ENCODE results near the gene TSPAN17. TPM values are rescaled to one million over a fixed set of nuclear protein-coding genes. Genes with fewer than 3 reads are reported as not detected.

TSPAN17 gene
- polyA plus RNA-seq, 1 experiment = 65.8 TPM

DNA sequence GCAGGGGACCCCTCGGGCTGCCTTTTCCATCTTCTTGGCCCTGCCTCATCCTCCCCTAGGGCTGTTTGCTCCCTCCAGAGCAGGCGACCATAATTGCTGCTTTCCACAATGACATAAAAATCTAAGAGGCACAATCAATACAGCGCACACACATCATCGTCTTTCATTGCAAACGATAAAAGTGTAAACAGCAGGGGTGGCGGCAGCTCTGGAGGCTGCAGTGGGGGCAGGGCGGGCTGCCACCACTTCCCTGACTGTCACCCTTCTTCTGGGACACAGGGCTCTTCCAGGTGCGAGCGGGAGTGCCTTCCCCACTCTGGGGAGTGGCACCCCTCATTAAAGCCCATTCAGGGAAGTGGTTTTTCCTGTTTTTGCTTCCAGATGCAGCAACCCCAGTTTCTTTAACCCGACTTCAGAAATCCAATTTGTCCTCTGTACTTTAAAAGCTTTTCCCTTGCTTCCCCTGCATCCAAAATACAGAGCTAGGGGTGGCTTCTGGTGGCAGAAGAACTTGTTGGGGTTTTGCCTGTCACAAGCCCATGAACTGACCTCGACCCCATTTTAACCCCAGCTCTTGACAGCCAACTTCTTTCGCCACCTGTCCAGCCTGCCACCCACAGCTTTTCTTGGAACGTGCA lies 45.7 kb downstream of the TSPAN17 start:
- Histone ChIP-seq H3K36me3 (ENCODE audit: control insufficient read depth, insufficient read depth, low read length) (no peaks in the 10 kb centered on the region), H3K4me3 (ENCODE audit: low read depth, low read length) (no peak overlapping the region), H3K27me3 (ENCODE audit: control insufficient read depth, insufficient read depth, low read length) (peaks cover 45% of the 10 kb centered on the region)
- POLR2A ChIA-PET = interaction anchor here (0.6 kb wide), 1 partner anchor 90 kb away, joined by 5 read pairs; no protein-coding TSS in a partner anchor
- CTCF ChIA-PET = interaction anchor here (1.0 to 1.1 kb wide), 2 partner anchors 9 to 379 kb away, joined by 3 read pairs; no protein-coding TSS in a partner anchor
- TF ChIP-seq, protein P1, sequence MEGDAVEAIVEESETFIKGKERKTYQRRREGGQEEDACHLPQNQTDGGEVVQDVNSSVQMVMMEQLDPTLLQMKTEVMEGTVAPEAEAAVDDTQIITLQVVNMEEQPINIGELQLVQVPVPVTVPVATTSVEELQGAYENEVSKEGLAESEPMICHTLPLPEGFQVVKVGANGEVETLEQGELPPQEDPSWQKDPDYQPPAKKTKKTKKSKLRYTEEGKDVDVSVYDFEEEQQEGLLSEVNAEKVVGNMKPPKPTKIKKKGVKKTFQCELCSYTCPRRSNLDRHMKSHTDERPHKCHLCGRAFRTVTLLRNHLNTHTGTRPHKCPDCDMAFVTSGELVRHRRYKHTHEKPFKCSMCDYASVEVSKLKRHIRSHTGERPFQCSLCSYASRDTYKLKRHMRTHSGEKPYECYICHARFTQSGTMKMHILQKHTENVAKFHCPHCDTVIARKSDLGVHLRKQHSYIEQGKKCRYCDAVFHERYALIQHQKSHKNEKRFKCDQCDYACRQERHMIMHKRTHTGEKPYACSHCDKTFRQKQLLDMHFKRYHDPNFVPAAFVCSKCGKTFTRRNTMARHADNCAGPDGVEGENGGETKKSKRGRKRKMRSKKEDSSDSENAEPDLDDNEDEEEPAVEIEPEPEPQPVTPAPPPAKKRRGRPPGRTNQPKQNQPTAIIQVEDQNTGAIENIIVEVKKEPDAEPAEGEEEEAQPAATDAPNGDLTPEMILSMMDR (IDR thresholded peaks at IDR 0.05; ENCODE audit: insufficient read depth, low read depth, low read length) = no peak
- no peak for DNase-seq (ENCODE audit: low read depth)

DNA sequence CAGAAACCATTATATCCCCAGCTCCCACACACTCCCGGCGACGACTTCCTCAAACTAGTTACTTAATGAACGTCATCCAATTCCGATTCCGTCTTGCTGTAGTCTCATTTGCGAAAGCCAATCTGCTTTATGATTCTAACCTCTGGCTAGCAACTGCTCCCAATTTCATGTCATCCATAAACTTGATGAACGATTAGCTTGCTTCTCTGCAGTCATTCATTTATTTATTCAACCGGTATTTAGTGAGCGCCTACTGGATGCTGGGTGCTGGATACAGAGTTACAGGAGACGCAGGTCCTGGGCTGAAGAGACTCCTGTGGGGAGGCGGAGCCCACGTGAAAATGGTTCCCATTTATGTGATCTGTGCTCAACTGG lies 46.2 kb downstream of the TSPAN17 start:
- POLR2A ChIA-PET = interaction anchor here (0.6 kb wide), 1 partner anchor 90 kb away, joined by 5 read pairs; no protein-coding TSS in a partner anchor
- CTCF ChIA-PET = interaction anchor here (1.0 to 1.1 kb wide), 3 partner anchors 10 to 379 kb away, joined by 3 to 4 read pairs (median 3); no protein-coding TSS in a partner anchor
- no peak overlapping the region for H3K4me3 ChIP-seq (ENCODE audit: low read depth, low read length)
- peaks cover 45% of the 10 kb centered on the region for H3K27me3 ChIP-seq (ENCODE audit: control insufficient read depth, insufficient read depth, low read length)
- no peaks in the 10 kb centered on the region for H3K36me3 ChIP-seq (ENCODE audit: control insufficient read depth, insufficient read depth, low read length)
- no peak for DNase-seq (ENCODE audit: low read depth)
- TF ChIP-seq, protein P1 (IDR thresholded peaks at IDR 0.05; ENCODE audit: insufficient read depth, low read depth, low read length) = no peak

DNA sequence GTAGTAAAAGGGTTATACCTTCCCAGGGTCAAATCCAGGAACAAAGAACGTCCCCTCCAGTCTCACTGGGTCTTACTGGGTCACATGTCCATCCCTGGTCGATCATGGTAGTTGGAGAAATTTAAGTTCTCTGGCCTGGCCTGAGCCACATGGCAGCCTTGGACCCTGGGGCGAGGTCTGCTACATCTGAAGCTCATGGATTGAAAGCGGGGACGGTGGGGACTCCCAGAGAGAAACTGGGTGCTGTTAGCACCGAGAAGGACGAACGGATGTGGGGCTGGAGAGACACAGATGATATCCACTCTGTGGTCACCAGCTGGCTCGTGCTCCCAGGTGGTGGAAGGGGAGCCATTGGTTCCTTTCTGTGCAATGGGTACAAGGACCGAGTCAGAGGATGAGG lies 46.9 kb downstream of the TSPAN17 start:
- H3K27me3 ChIP-seq (ENCODE audit: control insufficient read depth, insufficient read depth, low read length) = peaks cover 48% of the 10 kb centered on the region
- TF ChIP-seq, protein P1 (IDR thresholded peaks at IDR 0.05; ENCODE audit: insufficient read depth, low read depth, low read length) = no peak
- CTCF ChIA-PET = interaction anchor here (0.6 to 1.0 kb wide), 4 partner anchors 12 to 378 kb away, joined by 3 to 6 read pairs (median 4); no protein-coding TSS in a partner anchor
- no peaks in the 10 kb centered on the region for H3K36me3 ChIP-seq (ENCODE audit: control insufficient read depth, insufficient read depth, low read length)
- POLR2A ChIA-PET = no interaction called here
- H3K4me3 ChIP-seq (ENCODE audit: low read depth, low read length) = no peak overlapping the region
- DNase-seq (ENCODE audit: low read depth) = no peak

DNA sequence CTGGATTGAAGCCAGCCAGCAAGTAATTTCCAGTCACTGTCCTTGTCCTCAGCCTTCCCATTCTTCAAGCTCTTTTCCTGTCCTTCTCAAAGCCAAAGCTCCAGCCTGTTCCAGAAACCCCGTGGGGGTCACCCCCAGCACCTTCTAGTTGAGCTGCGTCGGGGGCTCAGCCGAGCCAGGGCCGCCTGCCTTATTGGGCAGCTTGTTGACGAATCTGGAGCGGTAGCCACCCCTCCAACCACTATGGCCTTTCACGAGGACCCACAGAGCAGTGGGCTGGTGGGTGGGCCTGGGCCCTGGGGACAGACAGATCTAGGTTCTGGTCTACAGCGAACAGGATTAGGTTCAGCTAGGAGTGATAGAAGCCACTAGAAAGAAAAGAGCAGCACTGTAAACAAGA lies 47.3 kb downstream of the TSPAN17 start:
- CTCF ChIA-PET = interaction anchor here (0.6 to 1.0 kb wide), 2 partner anchors 32 to 34 kb away, joined by 4 to 6 read pairs; no protein-coding TSS in a partner anchor
- Histone ChIP-seq H3K4me3 (ENCODE audit: low read depth, low read length) (no peak overlapping the region), H3K27me3 (ENCODE audit: control insufficient read depth, insufficient read depth, low read length) (peaks cover 48% of the 10 kb centered on the region), H3K36me3 (ENCODE audit: control insufficient read depth, insufficient read depth, low read length) (no peaks in the 10 kb centered on the region)
- DNase-seq (ENCODE audit: low read depth) = no peak
- TF ChIP-seq, protein P1 (IDR thresholded peaks at IDR 0.05; ENCODE audit: insufficient read depth, low read depth, low read length) = no peak
- POLR2A ChIA-PET = no interaction called here

DNA sequence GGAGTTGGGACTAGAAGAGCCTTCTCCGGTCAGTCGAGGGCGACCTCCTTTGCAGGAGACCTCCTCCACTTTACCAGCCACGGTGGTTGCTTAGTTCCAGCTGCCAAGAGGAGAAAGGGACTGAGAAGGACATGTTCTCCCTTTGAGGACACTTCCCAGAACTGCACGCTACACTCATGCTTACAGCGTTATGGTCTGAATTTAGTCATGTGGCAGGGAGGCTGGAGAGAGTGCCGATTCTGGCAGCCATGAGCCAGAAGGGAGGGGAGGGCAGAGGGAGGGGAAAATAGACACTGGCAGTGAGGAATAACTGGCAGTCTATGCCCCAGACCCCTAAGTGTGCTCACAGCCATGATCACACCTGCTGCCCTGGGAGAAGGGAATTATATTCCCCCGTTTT lies 47.8 kb downstream of the TSPAN17 start:
- no peak for DNase-seq (ENCODE audit: low read depth)
- TF ChIP-seq, protein P1 (IDR thresholded peaks at IDR 0.05; ENCODE audit: insufficient read depth, low read depth, low read length) = no peak
- ChIA-PET CTCF (no interaction called here), POLR2A (no interaction called here)
- Histone ChIP-seq H3K27me3 (ENCODE audit: control insufficient read depth, insufficient read depth, low read length) (peaks cover 48% of the 10 kb centered on the region), H3K36me3 (ENCODE audit: control insufficient read depth, insufficient read depth, low read length) (no peaks in the 10 kb centered on the region), H3K4me3 (ENCODE audit: low read depth, low read length) (no peak overlapping the region)
